H1 (cell line): ENCODE data around the gene ABCG1. TPM values are rescaled to one million over a fixed set of nuclear protein-coding genes. Genes with fewer than 3 reads are reported as not detected.

ENCODE experiments used
- CTCF ChIA-PET: fragments of 300-600 bp; sonication (Branson Sonifier 250); formaldehyde crosslinking; loops from one replicate; lab custom pipeline; 2021; ENCODE audit not compliant: partially characterized antibody; lab: Charles Lee
- POLR2A ChIA-PET: fragments of 300-600 bp; sonication (Branson Sonifier 250); formaldehyde crosslinking; loops from one replicate; lab custom pipeline; 2021; ENCODE audit warnings: inconsistent platforms; ENCODE audit not compliant: partially characterized antibody; lab: Charles Lee
- DNase-seq, 2 experiments: peaks; one replicate each; pipeline versions ENCODE4 v3.0.0 to v3.0.0-alpha.2; 2010 to 2022; ENCODE audit warnings: low spot score in 2 of 2, low read depth in 1 of 2, mixed read lengths in 1 of 2
- FAIRE-seq: peaks from 2 replicates; lab custom pipeline; 2011; peaks lifted over from hg19 to GRCh38; lab: Jason Lieb, UNC
- H2AFZ ChIP-seq: 2 replicates; pipeline ENCODE4 v1.8.1; 2012; ENCODE audit warnings: low read length, inconsistent platforms
- H2AK5ac ChIP-seq: 2 replicates; pipeline ENCODE4 v1.6.1; 2013; ENCODE audit warnings: low read depth, low read length
- H2BK120ac ChIP-seq: replicated peaks from 2 replicates; pipeline ENCODE3; 2013; ENCODE audit warnings: low read depth, low read length, inconsistent platforms
- H2BK12ac ChIP-seq: 2 replicates; pipeline ENCODE4 v1.6.1; 2013; ENCODE audit warnings: low read depth, low read length
- H2BK15ac ChIP-seq: 2 replicates; pipeline ENCODE4 v1.6.1; 2013; ENCODE audit warnings: low read length
- H2BK20ac ChIP-seq: 2 replicates; pipeline ENCODE4 v1.6.1; 2013; ENCODE audit warnings: low read length
- H2BK5ac ChIP-seq: 2 replicates; pipeline ENCODE4 v1.6.1; 2013; ENCODE audit warnings: low read depth, low read length
- H3K14ac ChIP-seq: 2 replicates; pipeline ENCODE4 v1.6.1; 2013; ENCODE audit warnings: inconsistent platforms; ENCODE audit not compliant: insufficient read length
- H3K18ac ChIP-seq: 2 replicates; pipeline ENCODE4 v1.6.1; 2013; ENCODE audit warnings: low read length; ENCODE audit errors: extremely low read depth
- H3K23ac ChIP-seq: 2 replicates; pipeline ENCODE4 v1.6.1; 2013; ENCODE audit warnings: inconsistent platforms; ENCODE audit not compliant: insufficient read length
- H3K23me2 ChIP-seq: 2 replicates; pipeline ENCODE4 v1.6.1; 2013; ENCODE audit warnings: low read depth, low read length
- H3K27ac ChIP-seq: 2 replicates; pipeline ENCODE4 v1.6.1; 2011; ENCODE audit warnings: low read depth, low read length, inconsistent platforms
- H3K27me3 ChIP-seq, 4 experiments: replicated peaks in 1 of 4; 1 replicate in 1 of 4; 2 replicates in 3 of 4; pipeline versions ENCODE4 v1.6.1 to v1.8.1; 2011 to 2013; ENCODE audit warnings: low read length in 3 of 4, mild to moderate bottlenecking in 3 of 4, inconsistent platforms in 2 of 4, mixed read lengths in 2 of 4, moderate library complexity in 1 of 4; ENCODE audit not compliant: control insufficient read depth in 3 of 4, insufficient read depth in 3 of 4; ENCODE audit errors: extremely low read depth in 1 of 4
- H3K36me3 ChIP-seq, 4 experiments: 2 replicates each; pipeline versions ENCODE4 v1.6.1 to v1.8.1; 2011 to 2013; ENCODE audit warnings: mild to moderate bottlenecking in 4 of 4, low read length in 3 of 4, moderate library complexity in 2 of 4, control low read depth in 1 of 4, inconsistent platforms in 1 of 4; ENCODE audit not compliant: insufficient read depth in 4 of 4, control insufficient read depth in 2 of 4
- H3K4ac ChIP-seq: replicated peaks from 2 replicates; pipeline ENCODE3; 2013; ENCODE audit warnings: low read length, low read depth, mixed read lengths, inconsistent platforms; ENCODE audit not compliant: insufficient read length
- H3K4me1 ChIP-seq, 4 experiments: replicated peaks in 1 of 4; 1 replicate in 1 of 4; 2 replicates in 3 of 4; pipeline versions ENCODE4 v1.6.1 to v1.8.1; 2011 to 2013; ENCODE audit warnings: low read length in 3 of 4, inconsistent platforms in 2 of 4, mixed read lengths in 1 of 4; ENCODE audit not compliant: insufficient read depth in 4 of 4, control insufficient read depth in 3 of 4
- H3K4me2 ChIP-seq, 2 experiments: 2 replicates each; pipeline versions ENCODE4 v1.6.1 to v1.8.1; 2011 to 2013; ENCODE audit warnings: low read depth in 2 of 2, low read length in 2 of 2, control low read depth in 1 of 2, inconsistent platforms in 1 of 2, mild to moderate bottlenecking in 1 of 2; ENCODE audit not compliant: insufficient read depth in 1 of 2
- H3K4me3 ChIP-seq, 4 experiments: fragments of 200-600, 300-600 bp in 1 of 4; sonication (generic), shearing (Covaris generic), sonication (Bioruptor Twin) in 1 of 4; 2 replicates each; pipeline versions ENCODE4 v1.5.1 to v1.8.1; 2011 to 2016; ENCODE audit warnings: low read length in 4 of 4, low read depth in 3 of 4, control low read depth in 2 of 4, inconsistent platforms in 2 of 4, mild to moderate bottlenecking in 2 of 4, mixed read lengths in 1 of 4, moderate library complexity in 1 of 4; ENCODE audit not compliant: insufficient read depth in 2 of 4; ENCODE audit errors: extremely low read depth in 1 of 4
- H3K56ac ChIP-seq: replicated peaks from 2 replicates; pipeline ENCODE3; 2013; ENCODE audit warnings: low read depth, mild to moderate bottlenecking, mixed read lengths, low read length, inconsistent platforms; ENCODE audit not compliant: insufficient read length
- H3K79me1 ChIP-seq: 2 replicates; pipeline ENCODE4 v1.6.1; 2013; ENCODE audit warnings: low read depth, low read length, control low read depth
- H3K79me2 ChIP-seq, 2 experiments: 2 replicates each; pipeline versions ENCODE4 v1.6.1 to v1.8.1; 2012 to 2013; ENCODE audit warnings: low read length in 2 of 2, mild to moderate bottlenecking in 2 of 2, inconsistent platforms in 1 of 2; ENCODE audit not compliant: insufficient read depth in 2 of 2, control insufficient read depth in 1 of 2
- H3K9ac ChIP-seq, 4 experiments: replicated peaks in 1 of 4; 1 replicate in 1 of 4; 2 replicates in 3 of 4; pipeline versions ENCODE4 v1.6.1 to v1.8.1; 2011 to 2013; ENCODE audit warnings: low read depth in 3 of 4, low read length in 3 of 4, control low read depth in 2 of 4, mild to moderate bottlenecking in 2 of 4, moderate library complexity in 2 of 4, inconsistent platforms in 1 of 4; ENCODE audit errors: extremely low read depth in 1 of 4
- H3K9me3 ChIP-seq, 2 experiments: 2 replicates each; pipeline versions ENCODE4 v1.6.1 to v1.8.1; 2012 to 2013; ENCODE audit warnings: mild to moderate bottlenecking in 2 of 2, moderate library complexity in 2 of 2, control low read depth in 1 of 2, inconsistent platforms in 1 of 2, low read depth in 1 of 2, low read length in 1 of 2, mixed read lengths in 1 of 2; ENCODE audit not compliant: insufficient read depth in 2 of 2
- H4K20me1 ChIP-seq, 2 experiments: replicated peaks in 1 of 2; 2 replicates each; pipeline versions ENCODE3 to v1.8.1; 2011 to 2013; ENCODE audit warnings: inconsistent platforms in 2 of 2, low read length in 2 of 2, mild to moderate bottlenecking in 1 of 2; ENCODE audit not compliant: insufficient read depth in 2 of 2, control insufficient read depth in 1 of 2
- H4K5ac ChIP-seq: 2 replicates; pipeline ENCODE4 v1.6.1; 2013; ENCODE audit warnings: low read length, low read depth, mixed read lengths, inconsistent platforms; ENCODE audit not compliant: insufficient read length
- H4K8ac ChIP-seq: 2 replicates; pipeline ENCODE4 v1.8.0; 2013; ENCODE audit warnings: mild to moderate bottlenecking, moderate library complexity, low read length, inconsistent platforms; ENCODE audit not compliant: insufficient read depth; ENCODE audit errors: extremely low read depth
- H4K91ac ChIP-seq: replicated peaks from 2 replicates; pipeline ENCODE3; 2013; ENCODE audit warnings: low read length, mixed read lengths, inconsistent platforms; ENCODE audit not compliant: insufficient read length
- BCL11A ChIP-seq, 2 experiments: IDR thresholded peaks; one replicate each; pipeline ENCODE4 v1.6.1; 2011; ENCODE audit warnings: low read depth in 2 of 2, low read length in 2 of 2, mild to moderate bottlenecking in 2 of 2
- CEBPB ChIP-seq: IDR thresholded peaks from 2 replicates; pipeline ENCODE4 v1.6.1; 2012; ENCODE audit warnings: low read depth, low read length
- CTBP2 ChIP-seq: IDR thresholded peaks from 2 replicates; pipeline ENCODE4 v1.7.0; 2011; ENCODE audit warnings: borderline replicate concordance, mild to moderate bottlenecking, moderate library complexity, mixed read lengths, low read length; ENCODE audit not compliant: insufficient read depth, insufficient read length
- EP300 ChIP-seq, 2 experiments: IDR thresholded peaks; 1 replicate in 1 of 2; 2 replicates in 1 of 2; pipeline ENCODE4 v1.6.1; 2011 to 2012; ENCODE audit warnings: low read depth in 2 of 2, low read length in 2 of 2, mild to moderate bottlenecking in 2 of 2, borderline replicate concordance in 1 of 2, inconsistent platforms in 1 of 2, moderate library complexity in 1 of 2
- MAFK ChIP-seq: IDR thresholded peaks from 2 replicates; pipeline ENCODE4 v1.6.1; 2012; ENCODE audit warnings: low read depth, mild to moderate bottlenecking, improper control_type of control experiment, low read length
- PHF8 ChIP-seq: fragments of 200-600 bp; sonication (generic); conservative IDR thresholded peaks from 2 replicates; pipeline ENCODE4 v1.7.1; 2012; ENCODE audit warnings: low read depth, mild to moderate bottlenecking, inconsistent platforms, low read length, moderate library complexity
- POLR2AphosphoS5 ChIP-seq: IDR thresholded peaks from 2 replicates; pipeline ENCODE4 v1.6.1; 2011; ENCODE audit warnings: low read depth, low read length
- RNF2 ChIP-seq: fragments of 200-900, 300-1000 bp; sonication (generic); IDR thresholded peaks from 2 replicates; pipeline ENCODE4 v1.7.1; 2016; ENCODE audit warnings: borderline replicate concordance, low read depth, mild to moderate bottlenecking, antibody characterized with exemption, low read length; ENCODE audit not compliant: poor library complexity, severe bottlenecking; ENCODE audit errors: missing control alignments
- SIN3A ChIP-seq, 2 experiments: IDR thresholded peaks in 1 of 2; conservative IDR thresholded peaks in 1 of 2; 2 replicates each; pipeline ENCODE4 v1.6.1; 2011 to 2012; ENCODE audit warnings: low read length in 2 of 2, improper control_type of control experiment in 1 of 2, low read depth in 1 of 2, mild to moderate bottlenecking in 1 of 2
- TAF7 ChIP-seq: optimal IDR thresholded peaks from 2 replicates; pipeline ENCODE3; 2011; ENCODE audit warnings: low read depth, mild to moderate bottlenecking, inconsistent platforms, low read length, moderate library complexity, borderline replicate concordance
- WGBS, 2 experiments: shearing (Covaris generic) in 1 of 2; methylation state at CpG; one replicate each; pipeline versions ENCODE4 v1.1.6 to v1.1.7; 2013 to 2015; ENCODE audit warnings: low lambda C conversion rate in 2 of 2, mixed read lengths in 2 of 2, inconsistent platforms in 1 of 2, low coverage in 1 of 2, missing lambda C conversion rate in 1 of 2; ENCODE audit not compliant: insufficient replicate concordance in 2 of 2, insufficient coverage in 1 of 2, insufficient read length in 1 of 2; ENCODE audit errors: extremely low coverage in 1 of 2, missing lambda C conversion rate in 1 of 2; 5-methylcytosine and 5-hydroxymethylcytosine counted together
- polyA plus RNA-seq, 7 experiments: library from polyadenylated mRNA; depleted of rRNA in 3 of 7; stranded (reverse) in 5 of 7; unstranded in 2 of 7; fragments of >200 nt in 5 of 7; fragments of 200-250 nt in 2 of 7; gene quantifications; 1 replicate in 5 of 7; 2 replicates in 1 of 7; 4 replicates in 1 of 7; pipeline versions ENCODE4 v1.2.1 to v1.2.3, GENCODE V29; 2011 to 2013; ENCODE audit warnings: missing spikeins in 2 of 7, mixed read lengths in 2 of 7
- total RNA-seq: library from RNA; stranded (reverse); fragmentation: NEBNext Ultra II Directional; extraction: Animal tissue kit (Norgen Biotek cat#: 25700); gene quantifications from 2 replicates; pipeline ENCODE4 v1.2.1, GENCODE V29; 2021

Gene ABCG1
- total and polyA plus RNA-seq, 2 of the 8 experiments (the other 6 are each of a cell fraction or from before 2014, with no cell fraction given), result 2.1 to 4.0 TPM

GRCh38 chr21:42171091-42172053, 47.6 kb upstream of the ABCG1 start:
- Histone ChIP-seq H2BK20ac (no peak overlapping the region), H3K79me1 (no peaks in the 10 kb centered on the region; the same call in 1 of the 2 replicates), H3K18ac (no peak overlapping the region), H4K8ac (no peak overlapping the region; the same call in 1 of the 2 replicates), H3K4ac (no peak overlapping the region), H4K5ac (no peak overlapping the region), H2AFZ (no peak overlapping the region), H3K23me2 (no peaks in the 10 kb centered on the region), H2BK120ac (no peak overlapping the region), H3K14ac (no peak overlapping the region), H2AK5ac (no peak overlapping the region), H3K4me1 (no peaks in the 10 kb centered on the region), H4K20me1 (no peaks in the 10 kb centered on the region), H4K91ac (no peak overlapping the region), H3K27me3 (no peaks in the 10 kb centered on the region), H2BK5ac (no peak overlapping the region), H3K9ac (no peak overlapping the region), H3K56ac (no peak overlapping the region), H3K36me3 (no peaks in the 10 kb centered on the region), H3K79me2 (no peaks in the 10 kb centered on the region), H2BK12ac (no peak overlapping the region), H3K4me2 (no peak overlapping the region), H2BK15ac (no peak overlapping the region), H3K4me3 (no peak overlapping the region), H3K9me3 (no peaks in the 10 kb centered on the region), H3K23ac (no peak overlapping the region), H3K27ac (no peak overlapping the region)
- no peak for FAIRE-seq
- 87% methylated on average over 14 of the region's 14 CpGs; no CpG with 5 or more reads in 1 of the 2 experiments for WGBS, 2 experiments
- DNase-seq, result no peak
- ChIA-PET CTCF (interaction anchor here (1.1 kb wide), 2 partner anchors 22 to 79 kb away, joined by 3 read pairs; no protein-coding TSS in a partner anchor), POLR2A (interaction anchor here (0.6 to 1.3 kb wide), 2 partner anchors 13 to 37 kb away, joined by 3 to 4 read pairs; no protein-coding TSS in a partner anchor)
- TF ChIP-seq CTBP2 (no peak), BCL11A (IDR thresholded peaks at IDR 0.05; ENCODE audit: low read depth in 2 of 2, low read length in 2 of 2) (no peak), CEBPB (no peak), MAFK (no peak), PHF8 (no peak), SIN3A (conservative IDR thresholded peaks at IDR 0.05 in 1 of 2, IDR thresholded peaks at IDR 0.05 in 1 of 2; ENCODE audit: low read depth in 1 of 2, low read length in 2 of 2) (no peak), POLR2AphosphoS5 (no peak), TAF7 (no peak), EP300 (IDR thresholded peaks at IDR 0.05; ENCODE audit: borderline replicate concordance in 1 of 2, low read depth in 2 of 2, low read length in 2 of 2) (no peak), RNF2 (no peak)
